KOPT-K1 (cell line): ENCODE measurements around the gene CELF6.

Experiments
- H3K27ac ChIP-seq: fragments of 200-600 bp; sonication (generic); 2 replicates; pipeline ENCODE4 v1.5.1; 2016; ENCODE audit warnings: antibody characterized with exemption, mild to moderate bottlenecking, low read depth, low read length; ENCODE audit not compliant: poor library complexity, severe bottlenecking
- H3K36me3 ChIP-seq: fragments of 200-600 bp; sonication (generic); 2 replicates; pipeline ENCODE4 v1.5.1; 2017; ENCODE audit warnings: antibody characterized with exemption, mild to moderate bottlenecking, low read length, moderate library complexity; ENCODE audit not compliant: insufficient read depth
- H3K9me3 ChIP-seq: fragments of 200-600 bp; sonication (generic); 2 replicates; pipeline ENCODE4 v1.5.1; 2017; ENCODE audit warnings: antibody characterized with exemption, low read length, mild to moderate bottlenecking; ENCODE audit not compliant: insufficient read depth, poor library complexity, severe bottlenecking

The CELF6 gene

GRCh38 chr15:72319985-72320671 lies at the start of gene CELF6:
Gene CELF6 (minus strand): TSS chr15:72320157. CDS start chr15:72319874, 283 bp downstream.
- Histone ChIP-seq H3K27ac (no peak within 1 kb of the TSS), H3K36me3 (no peaks in the 10 kb centered on the region), H3K9me3 (no peaks in the 10 kb centered on the region)

GRCh38 chr15:72368899-72369298 lies 48.9 kb upstream of the CELF6 start:
- no peaks in the 10 kb centered on the region for H3K9me3 ChIP-seq
- no peak overlapping the region for H3K27ac ChIP-seq
- peaks cover 33% of the 10 kb centered on the region for H3K36me3 ChIP-seq

- Histone ChIP-seq H3K9me3 (no peaks in the 10 kb centered on the region), H3K27ac (no peak overlapping the region), H3K36me3 (peaks cover 33% of the 10 kb centered on the region)
Measured at GRCh38 chr15:72368325-72368724, 48.4 kb upstream of the CELF6 start.

- H3K9me3 ChIP-seq, result no peaks in the 10 kb centered on the region
- no peak overlapping the region for H3K27ac ChIP-seq
- H3K36me3 ChIP-seq, result peaks cover 28% of the 10 kb centered on the region
Measured at GRCh38 chr15:72365844-72366243, 45.9 kb upstream of the CELF6 start.

- no peaks in the 10 kb centered on the region for H3K9me3 ChIP-seq
- H3K36me3 ChIP-seq, result peaks cover 6% of the 10 kb centered on the region
- no peak overlapping the region for H3K27ac ChIP-seq
Measured at GRCh38 chr15:72361176-72361575, 41.2 kb upstream of the CELF6 start.

GRCh38 chr15:72358650-72359171 lies 38.8 kb upstream of the CELF6 start:
- H3K9me3 ChIP-seq, result no peaks in the 10 kb centered on the region
- H3K36me3 ChIP-seq, result peaks cover 30% of the 10 kb centered on the region
- H3K27ac ChIP-seq, result no peak overlapping the region

GRCh38 chr15:72358121-72358520 lies 38.2 kb upstream of the CELF6 start:
- H3K9me3 ChIP-seq, result no peaks in the 10 kb centered on the region
- H3K36me3 ChIP-seq, result peaks cover 36% of the 10 kb centered on the region
- no peak overlapping the region for H3K27ac ChIP-seq

- no peaks in the 10 kb centered on the region for H3K9me3 ChIP-seq
- no peak overlapping the region for H3K27ac ChIP-seq
- H3K36me3 ChIP-seq, result peaks cover 71% of the 10 kb centered on the region
Measured at GRCh38 chr15:72354496-72354895, 34.5 kb upstream of the CELF6 start.

- H3K27ac ChIP-seq, result no peak overlapping the region
- H3K9me3 ChIP-seq, result no peaks in the 10 kb centered on the region
- H3K36me3 ChIP-seq, result peaks cover 83% of the 10 kb centered on the region
Measured at GRCh38 chr15:72353266-72353665, 33.3 kb upstream of the CELF6 start.

GRCh38 chr15:72345806-72346205 lies 25.8 kb upstream of the CELF6 start:
- Histone ChIP-seq H3K27ac (no peak overlapping the region), H3K9me3 (no peaks in the 10 kb centered on the region), H3K36me3 (peaks cover 77% of the 10 kb centered on the region)

- no peaks in the 10 kb centered on the region for H3K9me3 ChIP-seq
- no peak overlapping the region for H3K27ac ChIP-seq
- H3K36me3 ChIP-seq, result peaks cover 71% of the 10 kb centered on the region
Measured at GRCh38 chr15:72345280-72345679, 25.3 kb upstream of the CELF6 start.

GRCh38 chr15:72344602-72345001 lies 24.6 kb upstream of the CELF6 start:
- no peak overlapping the region for H3K27ac ChIP-seq
- no peaks in the 10 kb centered on the region for H3K9me3 ChIP-seq
- H3K36me3 ChIP-seq, result peaks cover 65% of the 10 kb centered on the region

GRCh38 chr15:72342385-72342784 lies 22.4 kb upstream of the CELF6 start:
- H3K36me3 ChIP-seq, result peaks cover 49% of the 10 kb centered on the region
- no peaks in the 10 kb centered on the region for H3K9me3 ChIP-seq

GRCh38 chr15:72341361-72341760 lies 21.4 kb upstream of the CELF6 start:
- H3K27ac ChIP-seq, result no peak overlapping the region

More at GRCh38 chr15:72342385-72342784, 22.4 kb upstream of the CELF6 start:
- H3K27ac ChIP-seq, result no peak overlapping the region

GRCh38 chr15:72340366-72340765 lies 20.4 kb upstream of the CELF6 start:
- H3K9me3 ChIP-seq, result no peaks in the 10 kb centered on the region
- no peak overlapping the region for H3K27ac ChIP-seq
- H3K36me3 ChIP-seq, result peaks cover 29% of the 10 kb centered on the region

More at GRCh38 chr15:72341361-72341760, 21.4 kb upstream of the CELF6 start:
- peaks cover 39% of the 10 kb centered on the region for H3K36me3 ChIP-seq
- H3K9me3 ChIP-seq, result no peaks in the 10 kb centered on the region

GRCh38 chr15:72339777-72340177 lies 19.8 kb upstream of the CELF6 start:
- no peaks in the 10 kb centered on the region for H3K9me3 ChIP-seq
- H3K36me3 ChIP-seq, result peaks cover 23% of the 10 kb centered on the region
- no peak overlapping the region for H3K27ac ChIP-seq
